Right lobe of liver (tissue), 4 donors: ENCODE results near the gene MROH2B.

ENCODE experiments used
- CTCF ChIP-seq, 4 donors: fragments of 200-600 bp in 3 of 4; fragments of 450-650 bp in 1 of 4; IDR thresholded peaks; one replicate each; pipeline versions ENCODE4 v1.5.1 to v1.8.0; 2016 to 2022; ENCODE audit warnings: antibody characterized with exemption in 4 of 4, mild to moderate bottlenecking in 2 of 4
- POLR2A ChIP-seq: fragments of 450-650 bp; IDR thresholded peaks from one replicate; pipeline ENCODE4 v1.6.1; 2017; ENCODE audit warnings: antibody characterized with exemption, mild to moderate bottlenecking
- donor health status: DM: no; HTN: no; CAD: no.
- donor health status: DM: no; HTN: no; CAD: no.
- donor health status: DM: no; HTN: yes; CAD: no.

GRCh38 chr5:41009232-41009631 is 61.9 kb downstream of the MROH2B start:
- TF ChIP-seq CTCF (IDR thresholded peaks at IDR 0.05) (no peak), POLR2A (no peak)
